ENCODE measurements around the gene IL34. TPM values are rescaled to one million over a fixed set of nuclear protein-coding genes. Genes with fewer than 3 reads are reported as not detected.

Gene IL34
- total and polyA plus RNA-seq, 2 experiments from 2014 or later, result 4.3 to 6.6 TPM

DNA sequence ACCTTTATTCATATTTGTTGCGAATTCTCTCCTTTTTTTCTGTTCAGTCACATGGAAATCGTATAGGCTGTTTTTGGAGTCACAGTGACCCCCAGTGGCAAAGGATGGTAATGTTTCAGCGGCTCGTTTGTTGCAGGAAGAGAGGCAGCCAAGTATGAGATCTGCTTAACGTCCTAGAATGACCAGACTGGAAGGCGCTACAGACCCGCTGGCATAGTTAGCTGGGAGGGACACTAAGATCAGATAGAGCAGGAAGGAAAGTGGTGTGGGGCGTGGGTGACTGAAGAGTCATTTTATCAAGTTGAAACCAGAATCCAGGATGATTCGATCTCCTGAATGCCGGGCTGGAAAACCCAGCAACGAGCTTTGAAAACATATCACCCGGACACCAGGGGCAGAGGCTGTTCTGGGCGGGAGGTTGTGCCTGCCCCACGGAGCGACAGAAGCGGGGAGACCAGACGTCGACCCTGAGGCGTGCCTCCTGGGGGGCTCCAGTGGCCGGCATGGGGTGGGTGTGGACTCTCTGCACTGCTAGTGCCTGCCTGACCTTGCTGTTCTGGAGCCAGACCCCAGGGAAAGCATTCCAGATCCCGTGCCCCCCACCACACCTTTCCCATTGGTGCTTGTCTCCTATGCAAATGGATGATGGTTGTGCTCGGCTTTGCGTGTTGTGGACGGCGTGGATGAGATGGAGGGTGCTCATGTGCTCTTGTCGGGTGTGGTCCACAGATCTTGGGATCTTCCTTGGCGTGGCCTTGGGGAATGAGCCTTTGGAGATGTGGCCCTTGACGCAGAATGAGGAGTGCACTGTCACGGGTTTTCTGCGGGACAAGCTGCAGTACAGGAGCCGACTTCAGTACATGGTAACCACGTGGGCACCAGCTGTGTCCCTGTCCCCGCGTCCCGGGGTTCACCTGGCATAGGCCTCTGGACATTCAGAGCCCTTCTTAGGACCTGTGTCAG lies 7.7 kb downstream of the IL34 start:
- no peaks in the 10 kb centered on the region for H3F3A ChIP-seq (replicated peaks; ENCODE audit: low read depth)
- peaks cover under 1% of the 10 kb centered on the region; the same call in 1 of the 3 replicates for H3K9me3 Mint-ChIP-seq
- H3K27ac ChIP-seq (ENCODE audit: low read depth), result no peak overlapping the region
- no peaks in the 10 kb centered on the region for H3K4me1 ChIP-seq (ENCODE audit: insufficient read depth)
- no peak overlapping the region for H3K4me3 Mint-ChIP-seq
- no peaks in the 10 kb centered on the region for H3K27me3 ChIP-seq (ENCODE audit: insufficient read depth)
- H3K36me3 Mint-ChIP-seq (ENCODE audit: low read depth), result peaks cover 8% of the 10 kb centered on the region
- no peaks in the 10 kb centered on the region for H4K20me1 ChIP-seq (replicated peaks; ENCODE audit: insufficient read depth)
- H3K27me3 Mint-ChIP-seq (ENCODE audit: insufficient read depth, low read depth, poor library complexity), result peaks cover 4% of the 10 kb centered on the region
- H3K9me2 ChIP-seq (ENCODE audit: insufficient read depth), result no peaks in the 10 kb centered on the region
- no peaks in the 10 kb centered on the region for H3K36me3 ChIP-seq (ENCODE audit: insufficient read depth)
- H3K4me3 ChIP-seq, result no peak overlapping the region
- peaks cover 15% of the 10 kb centered on the region for H3K4me1 Mint-ChIP-seq
- TF ChIP-seq NANOG (IDR thresholded peaks at IDR 0.05; ENCODE audit: borderline replicate concordance), result no peak
- TF ChIP-seq, protein P1, sequence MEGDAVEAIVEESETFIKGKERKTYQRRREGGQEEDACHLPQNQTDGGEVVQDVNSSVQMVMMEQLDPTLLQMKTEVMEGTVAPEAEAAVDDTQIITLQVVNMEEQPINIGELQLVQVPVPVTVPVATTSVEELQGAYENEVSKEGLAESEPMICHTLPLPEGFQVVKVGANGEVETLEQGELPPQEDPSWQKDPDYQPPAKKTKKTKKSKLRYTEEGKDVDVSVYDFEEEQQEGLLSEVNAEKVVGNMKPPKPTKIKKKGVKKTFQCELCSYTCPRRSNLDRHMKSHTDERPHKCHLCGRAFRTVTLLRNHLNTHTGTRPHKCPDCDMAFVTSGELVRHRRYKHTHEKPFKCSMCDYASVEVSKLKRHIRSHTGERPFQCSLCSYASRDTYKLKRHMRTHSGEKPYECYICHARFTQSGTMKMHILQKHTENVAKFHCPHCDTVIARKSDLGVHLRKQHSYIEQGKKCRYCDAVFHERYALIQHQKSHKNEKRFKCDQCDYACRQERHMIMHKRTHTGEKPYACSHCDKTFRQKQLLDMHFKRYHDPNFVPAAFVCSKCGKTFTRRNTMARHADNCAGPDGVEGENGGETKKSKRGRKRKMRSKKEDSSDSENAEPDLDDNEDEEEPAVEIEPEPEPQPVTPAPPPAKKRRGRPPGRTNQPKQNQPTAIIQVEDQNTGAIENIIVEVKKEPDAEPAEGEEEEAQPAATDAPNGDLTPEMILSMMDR (conservative IDR thresholded peaks at IDR 0.05; ENCODE audit: low read depth in 2 of 2), result peak; percentile 96 to 99
- no peak overlapping the region for H3K4me2 ChIP-seq
- peak; percentile 88 for DNase-seq (ENCODE audit: low spot score)
- no peak overlapping the region for H3K27ac Mint-ChIP-seq
- peak; percentile 74 for ATAC-seq
- no peaks in the 10 kb centered on the region for H3K79me2 ChIP-seq (replicated peaks; ENCODE audit: insufficient read depth)
- no peak overlapping the region for H2AFZ ChIP-seq

DNA sequence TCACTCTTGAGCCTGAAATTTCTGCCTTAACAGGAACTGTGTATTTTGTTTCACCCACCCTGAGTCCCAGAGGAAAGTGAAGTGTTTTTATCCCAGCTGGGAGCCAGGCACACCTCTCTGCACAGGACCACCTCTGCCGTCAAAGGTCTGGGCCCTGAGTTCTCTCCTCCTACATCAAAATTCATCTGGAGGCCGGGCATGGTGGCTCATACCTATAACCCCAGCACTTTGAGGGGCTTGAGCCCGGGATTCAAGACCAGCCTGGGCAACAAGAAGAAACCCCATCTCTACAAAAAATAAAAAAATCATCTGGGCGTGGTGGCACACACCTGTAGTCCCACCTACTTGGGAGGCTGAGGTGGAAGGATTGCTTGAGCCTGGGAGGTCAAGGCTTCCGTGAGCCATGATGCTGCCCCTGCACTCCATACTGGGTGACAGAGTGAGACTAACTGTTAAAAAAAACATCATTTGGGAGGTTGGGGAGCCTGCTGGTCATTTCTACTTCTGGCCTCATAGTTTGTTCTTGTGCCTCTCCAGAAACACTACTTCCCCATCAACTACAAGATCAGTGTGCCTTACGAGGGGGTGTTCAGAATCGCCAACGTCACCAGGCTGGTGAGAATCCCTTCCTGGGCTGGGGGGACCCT lies 9.8 kb downstream of the IL34 start:
- Histone ChIP-seq H3K79me2 (replicated peaks; ENCODE audit: insufficient read depth) (no peaks in the 10 kb centered on the region), H3K4me1 (ENCODE audit: insufficient read depth) (peaks cover 7% of the 10 kb centered on the region), H3F3A (replicated peaks; ENCODE audit: low read depth) (no peaks in the 10 kb centered on the region), H3K4me3 (no peak overlapping the region), H3K4me2 (no peak overlapping the region), H3K27me3 (ENCODE audit: insufficient read depth) (no peaks in the 10 kb centered on the region), H2AFZ (no peak overlapping the region), H3K36me3 (ENCODE audit: insufficient read depth) (no peaks in the 10 kb centered on the region), H3K27ac (ENCODE audit: low read depth) (no peak overlapping the region), H4K20me1 (replicated peaks; ENCODE audit: insufficient read depth) (no peaks in the 10 kb centered on the region), H3K9me2 (ENCODE audit: insufficient read depth) (no peaks in the 10 kb centered on the region)
- ATAC-seq (no peak), DNase-seq (ENCODE audit: low spot score) (no peak)
- Mint-ChIP-seq H3K27me3 (ENCODE audit: insufficient read depth, low read depth, poor library complexity) (peaks cover 4% of the 10 kb centered on the region), H3K4me3 (no peak overlapping the region), H3K9me3 (no peaks in the 10 kb centered on the region), H3K4me1 (peaks cover 16% of the 10 kb centered on the region), H3K36me3 (ENCODE audit: low read depth) (no peaks in the 10 kb centered on the region), H3K27ac (no peak overlapping the region)
- TF ChIP-seq JUNB (IDR thresholded peaks at IDR 0.05; ENCODE audit: unreplicated experiment) (no peak), EZH2phosphoT487 (IDR thresholded peaks at IDR 0.05; ENCODE audit: unreplicated experiment) (no peak), ZNF331 (CRISPR knock-in tag; IDR thresholded peaks at IDR 0.05; ENCODE audit: low read depth) (no peak), NANOG (IDR thresholded peaks at IDR 0.05; ENCODE audit: borderline replicate concordance) (no peak), ZNF114 (CRISPR knock-in tag; IDR thresholded peaks at IDR 0.05) (no peak), CREB1 (CRISPR knock-in tag; IDR thresholded peaks at IDR 0.05; ENCODE audit: low read depth) (no peak), EZH2 (IDR thresholded peaks at IDR 0.05; ENCODE audit: low read depth, unreplicated experiment) (no peak)
- TF ChIP-seq, protein P2, sequence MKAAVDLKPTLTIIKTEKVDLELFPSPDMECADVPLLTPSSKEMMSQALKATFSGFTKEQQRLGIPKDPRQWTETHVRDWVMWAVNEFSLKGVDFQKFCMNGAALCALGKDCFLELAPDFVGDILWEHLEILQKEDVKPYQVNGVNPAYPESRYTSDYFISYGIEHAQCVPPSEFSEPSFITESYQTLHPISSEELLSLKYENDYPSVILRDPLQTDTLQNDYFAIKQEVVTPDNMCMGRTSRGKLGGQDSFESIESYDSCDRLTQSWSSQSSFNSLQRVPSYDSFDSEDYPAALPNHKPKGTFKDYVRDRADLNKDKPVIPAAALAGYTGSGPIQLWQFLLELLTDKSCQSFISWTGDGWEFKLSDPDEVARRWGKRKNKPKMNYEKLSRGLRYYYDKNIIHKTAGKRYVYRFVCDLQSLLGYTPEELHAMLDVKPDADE (IDR thresholded peaks at IDR 0.05), result no peak
- TF ChIP-seq, protein P1 (conservative IDR thresholded peaks at IDR 0.05; ENCODE audit: low read depth in 2 of 2), result no peak

All from GM23338 (cell line).